ENCODE data around the gene KRT79.

Gene KRT79

GRCh38 chr12:52837781-52838608 is 3.9 kb upstream of the KRT79 start:
- Histone ChIP-seq H3K4me1 (peaks cover 17 to 72% (median 45%) of the 10 kb centered on the region in 10 experiments), H3K4me3 (no peak overlapping the region), H3K36me3 (no peaks in the 10 kb centered on the region), H4K20me1 (no peaks in the 10 kb centered on the region; a peak in 1 of 22 replicates), H3K9me3 (replicated peaks in 1 of 11) (no peaks in the 10 kb centered on the region), H3K9ac (no peak overlapping the region; a peak in 1 of 22 replicates), H3K27me3 (no peaks in the 10 kb centered on the region), H3K4me2 (peak overlapping the region in 10 of 11 experiments; percentile 4 to 94 (median 76); a peak in 18 of 22 replicates), H3K27ac (peak overlapping the region in 5 of 11 experiments; percentile 25 to 71 (median 57); a peak in 6 of 22 replicates)
- TF ChIP-seq Cebpa-rat (IDR thresholded peaks at IDR 0.05): no peak

- Histone ChIP-seq H3K27ac (peak overlapping the region in 7 of 11 experiments; percentile 44 to 71 (median 62); a peak in 13 of 22 replicates), H3K9ac (0 out of 22 replicates have a peak overlapping the region, but pooled peaks of 1 of the 11 experiments have one; percentile 0), H3K4me3 (no peak overlapping the region), H3K36me3 (no peaks in the 10 kb centered on the region), H3K4me1 (peaks cover 16 to 74% (median 44%) of the 10 kb centered on the region in 10 experiments), H3K9me3 (replicated peaks in 1 of 11) (no peaks in the 10 kb centered on the region), H3K27me3 (no peaks in the 10 kb centered on the region), H4K20me1 (no peaks in the 10 kb centered on the region; a peak in 1 of 22 replicates), H3K4me2 (peak overlapping the region in 10 of 11 experiments; percentile 4 to 94 (median 76); a peak in 18 of 22 replicates)
- TF ChIP-seq Cebpa-rat (IDR thresholded peaks at IDR 0.05): no peak
Observed at GRCh38 chr12:52837413-52837741, 3.3 kb upstream of the KRT79 start.

- Histone ChIP-seq H3K9me3 (replicated peaks in 1 of 11) (no peaks in the 10 kb centered on the region), H3K9ac (peak overlapping the region in 7 of 11 experiments; percentile 4 to 48 (median 25); a peak in 6 of 22 replicates), H3K4me1 (peaks cover 11 to 68% (median 42%) of the 10 kb centered on the region in 10 experiments), H3K4me2 (peak overlapping the region in 10 of 11 experiments; percentile 48 to 94 (median 76); a peak in 20 of 22 replicates), H3K36me3 (no peaks in the 10 kb centered on the region), H3K4me3 (no peak overlapping the region; a peak in 1 of 20 replicates), H3K27ac (peak overlapping the region in 9 of 11 experiments; percentile 41 to 71 (median 62); a peak in 16 of 22 replicates), H3K27me3 (no peaks in the 10 kb centered on the region), H4K20me1 (no peaks in the 10 kb centered on the region; a peak in 1 of 22 replicates)
- TF ChIP-seq Cebpa-rat (IDR thresholded peaks at IDR 0.05): no peak
Observed at GRCh38 chr12:52836491-52837412, 2.6 kb upstream of the KRT79 start.

- Histone ChIP-seq H3K36me3 (no peaks in the 10 kb centered on the region), H3K9ac (peak overlapping the region in 10 of 11 experiments; percentile 4 to 50 (median 24); a peak in 11 of 22 replicates), H3K27ac (peak overlapping the region in 9 of 11 experiments; percentile 41 to 71 (median 62); a peak in 18 of 22 replicates), H3K9me3 (replicated peaks in 1 of 11) (no peaks in the 10 kb centered on the region), H3K27me3 (no peaks in the 10 kb centered on the region), H3K4me3 (no peak overlapping the region; a peak in 1 of 20 replicates), H4K20me1 (no peaks in the 10 kb centered on the region; a peak in 1 of 22 replicates), H3K4me1 (peaks cover 11 to 67% (median 42%) of the 10 kb centered on the region in 10 experiments), H3K4me2 (peak overlapping the region in 10 of 11 experiments; percentile 48 to 94 (median 76); a peak in 20 of 22 replicates)
- no peak for TF ChIP-seq Cebpa-rat (IDR thresholded peaks at IDR 0.05)
Observed at GRCh38 chr12:52836042-52836466, 1.9 kb upstream of the KRT79 start.

GRCh38 chr12:52835271-52836041 is 1.3 kb upstream of the KRT79 start:
- no peak overlapping the region for H3K4me3 ChIP-seq
- no peaks in the 10 kb centered on the region for H3K36me3 ChIP-seq
- peak overlapping the region in 10 of 11 experiments; percentile 4 to 50 (median 24); a peak in 11 of 22 replicates for H3K9ac ChIP-seq
- peak overlapping the region in 10 of 11 experiments; percentile 30 to 71 (median 60); a peak in 19 of 22 replicates for H3K27ac ChIP-seq
- no peaks in the 10 kb centered on the region; a peak in 1 of 22 replicates for H4K20me1 ChIP-seq
- TF ChIP-seq Cebpa-rat (IDR thresholded peaks at IDR 0.05): no peak
- H3K9me3 ChIP-seq (replicated peaks in 1 of 11): no peaks in the 10 kb centered on the region
- H3K27me3 ChIP-seq: no peaks in the 10 kb centered on the region
- H3K4me1 ChIP-seq: peaks cover 11 to 67% (median 42%) of the 10 kb centered on the region in 10 experiments
- H3K4me2 ChIP-seq: peak overlapping the region in 10 of 11 experiments; percentile 48 to 94 (median 76); a peak in 19 of 22 replicates

GRCh38 chr12:52834727-52835001 is 553 bp upstream of the KRT79 start:
- Histone ChIP-seq H3K27ac (peak overlapping the region in 6 of 11 experiments; percentile 44 to 71 (median 63); a peak in 7 of 22 replicates), H3K36me3 (no peaks in the 10 kb centered on the region), H3K4me1 (peaks cover 11 to 73% (median 42%) of the 10 kb centered on the region in 10 experiments), H3K9me3 (replicated peaks in 1 of 11) (no peaks in the 10 kb centered on the region), H4K20me1 (no peaks in the 10 kb centered on the region; a peak in 1 of 22 replicates), H3K27me3 (no peaks in the 10 kb centered on the region), H3K4me3 (no peak overlapping the region), H3K4me2 (peak overlapping the region in 4 of 11 experiments; percentile 80 to 94 (median 84); a peak in 6 of 22 replicates), H3K9ac (no peak overlapping the region)
- no peak for TF ChIP-seq Cebpa-rat (IDR thresholded peaks at IDR 0.05)

GRCh38 chr12:52832985-52833905 is 866 bp downstream of the KRT79 start:
- Histone ChIP-seq H3K4me3 (no peak overlapping the region), H3K27ac (0 out of 22 replicates have a peak overlapping the region, but pooled peaks of 1 of the 11 experiments have one; percentile 65), H3K4me1 (peaks cover 11 to 73% (median 40%) of the 10 kb centered on the region in 10 experiments), H3K36me3 (no peaks in the 10 kb centered on the region), H3K9ac (no peak overlapping the region), H3K9me3 (replicated peaks in 1 of 11) (no peaks in the 10 kb centered on the region), H3K4me2 (peak overlapping the region in 4 of 11 experiments; percentile 10 to 81 (median 58); a peak in 6 of 22 replicates), H3K27me3 (no peaks in the 10 kb centered on the region), H4K20me1 (no peaks in the 10 kb centered on the region; a peak in 1 of 22 replicates)
- no peak for TF ChIP-seq Cebpa-rat (IDR thresholded peaks at IDR 0.05)
